IMR-90 (cell line): ENCODE measurements around the gene FGA.

Experiments used
- CEBPB ChIP-seq: IDR thresholded peaks from 2 replicates; pipeline ENCODE4 v1.6.1; 2012; ENCODE audit warnings: low read depth, low read length, improper control_type of control experiment
- CHD1 ChIP-seq: IDR thresholded peaks from 2 replicates; pipeline ENCODE4 v1.6.1; 2012; ENCODE audit warnings: low read depth, low read length, improper control_type of control experiment
- CTCF ChIP-seq: conservative IDR thresholded peaks from 2 replicates; pipeline ENCODE4 v1.5.1; 2012; ENCODE audit warnings: mild to moderate bottlenecking, low read depth, low read length, improper control_type of control experiment
- ELK1 ChIP-seq: fragments of 150-350 bp; IDR thresholded peaks from 2 replicates; pipeline ENCODE4 v1.6.1; 2016; ENCODE audit warnings: low read depth, mild to moderate bottlenecking, low read length, moderate library complexity, borderline replicate concordance
- MAFK ChIP-seq: IDR thresholded peaks from 2 replicates; pipeline ENCODE4 v1.6.1; 2012; ENCODE audit warnings: low read depth, low read length, improper control_type of control experiment
- MXI1 ChIP-seq: IDR thresholded peaks from 2 replicates; pipeline ENCODE4 v1.6.1; 2012; ENCODE audit warnings: low read depth, mild to moderate bottlenecking, low read length, moderate library complexity, borderline replicate concordance
- NFE2L2 ChIP-seq: fragments of 150-350 bp; IDR thresholded peaks from 2 replicates; pipeline ENCODE4 v1.6.1; 2016; ENCODE audit warnings: low read depth, mild to moderate bottlenecking, low read length
- POLR2A ChIP-seq: IDR thresholded peaks from 2 replicates; pipeline ENCODE4 v1.6.1; 2012; ENCODE audit warnings: mild to moderate bottlenecking, low read depth, low read length
- RAD21 ChIP-seq: IDR thresholded peaks from 2 replicates; pipeline ENCODE4 v1.6.1; 2012; ENCODE audit warnings: low read length, improper control_type of control experiment
- RCOR1 ChIP-seq: IDR thresholded peaks from 2 replicates; pipeline ENCODE4 v1.6.1; 2012; ENCODE audit warnings: mild to moderate bottlenecking, low read length, improper control_type of control experiment; ENCODE audit not compliant: insufficient replicate concordance
- RFX5 ChIP-seq: IDR thresholded peaks from 2 replicates; pipeline ENCODE4 v1.8.0; 2012; ENCODE audit warnings: low read depth, mild to moderate bottlenecking, low read length, moderate library complexity
- SMC3 ChIP-seq: fragments of 150-350 bp; IDR thresholded peaks from 2 replicates; pipeline ENCODE4 v1.6.1; 2016; ENCODE audit warnings: low read depth, mild to moderate bottlenecking, antibody characterized with exemption, low read length, moderate library complexity

- TF ChIP-seq CTCF (no peak), RCOR1 (no peak), POLR2A (no peak), ELK1 (no peak), NFE2L2 (no peak), RFX5 (no peak), CHD1 (no peak), RAD21 (no peak), CEBPB (no peak), MXI1 (no peak), MAFK (no peak), SMC3 (no peak)
Measured at GRCh38 chr4:154625971-154626370, 35.4 kb upstream of the FGA start.
